GM23338 (cell line): ENCODE data around the gene SOAT2. TPM values are rescaled to one million over a fixed set of nuclear protein-coding genes. Genes with fewer than 3 reads are reported as not detected.

Experiments
- ATAC-seq: fragments of 200-7000 bp; cut with Tn5 transposase; 3 replicates; pipeline ENCODE4 v1.9.1; 2020
- DNase-seq: peaks from one replicate; pipeline ENCODE4 v3.0.0-alpha.2; 2015; ENCODE audit warnings: low spot score
- H2AFZ ChIP-seq: fragments of 200-600 bp; sonication (generic); 2 replicates; pipeline ENCODE4 v1.8.0; 2016; ENCODE audit warnings: antibody characterized with exemption, mild to moderate bottlenecking, moderate library complexity
- H3F3A ChIP-seq: fragments of 200-600 bp; sonication (generic); replicated peaks from 2 replicates; pipeline ENCODE4 v1.8.0; 2017; ENCODE audit warnings: antibody characterized with exemption, mixed run types, low read depth
- H3K27ac ChIP-seq: fragments of 200-600 bp; sonication (generic); 2 replicates; pipeline ENCODE4 v1.6.1; 2016; ENCODE audit warnings: low read depth
- H3K27me3 ChIP-seq: fragments of 200-600 bp; sonication (generic); 2 replicates; pipeline ENCODE4 v1.8.0; 2016; ENCODE audit warnings: mild to moderate bottlenecking, mixed run types, moderate library complexity; ENCODE audit not compliant: insufficient read depth
- H3K36me3 ChIP-seq: fragments of 200-600 bp; sonication (generic); 2 replicates; pipeline ENCODE4 v1.8.0; 2016; ENCODE audit warnings: mild to moderate bottlenecking; ENCODE audit not compliant: insufficient read depth
- H3K4me1 ChIP-seq: fragments of 200-600 bp; sonication (generic); 2 replicates; pipeline ENCODE4 v1.8.0; 2016; ENCODE audit warnings: mild to moderate bottlenecking, moderate library complexity; ENCODE audit not compliant: insufficient read depth
- H3K4me2 ChIP-seq: fragments of 200-600 bp; sonication (generic); 2 replicates; pipeline ENCODE4 v1.7.1; 2017; ENCODE audit warnings: mixed run types
- H3K4me3 ChIP-seq: fragments of 200-600 bp; sonication (generic); 2 replicates; pipeline ENCODE4 v1.6.1; 2016; ENCODE audit warnings: mixed run types
- H3K79me2 ChIP-seq: fragments of 200-600 bp; sonication (generic); replicated peaks from 2 replicates; pipeline ENCODE4 v1.8.0; 2017; ENCODE audit warnings: mild to moderate bottlenecking; ENCODE audit not compliant: insufficient read depth
- H3K9me2 ChIP-seq: fragments of 200-600 bp; sonication (generic); 2 replicates; pipeline ENCODE4 v1.8.0; 2017; ENCODE audit not compliant: insufficient read depth
- H4K20me1 ChIP-seq: fragments of 200-600 bp; sonication (generic); replicated peaks from 2 replicates; pipeline ENCODE4 v1.8.0; 2017; ENCODE audit warnings: mild to moderate bottlenecking; ENCODE audit not compliant: insufficient read depth
- H3K27ac Mint-ChIP-seq: 2 replicates; pipeline ENCODE4 v1.8.0; 2020; ENCODE audit warnings: inconsistent platforms, mild to moderate bottlenecking, moderate library complexity, mixed read lengths
- H3K27me3 Mint-ChIP-seq: 3 replicates; pipeline ENCODE4 v1.8.0; 2022; ENCODE audit warnings: low read depth, mild to moderate bottlenecking, moderate library complexity, mixed read lengths, inconsistent platforms; ENCODE audit not compliant: insufficient read depth, poor library complexity
- H3K36me3 Mint-ChIP-seq: 3 replicates; pipeline ENCODE4 v1.8.0; 2021; ENCODE audit warnings: low read depth, mild to moderate bottlenecking, inconsistent platforms, moderate library complexity, mixed read lengths
- H3K4me1 Mint-ChIP-seq: 3 replicates; pipeline ENCODE4 v1.8.0; 2020; ENCODE audit warnings: mild to moderate bottlenecking, inconsistent platforms, mixed read lengths
- H3K4me3 Mint-ChIP-seq: 3 replicates; pipeline ENCODE4 v1.8.0; 2021; ENCODE audit warnings: moderate library complexity, mild to moderate bottlenecking, inconsistent platforms, mixed read lengths
- H3K9me3 Mint-ChIP-seq: 3 replicates; pipeline ENCODE4 v1.8.0; 2020; ENCODE audit warnings: moderate library complexity, mild to moderate bottlenecking, inconsistent platforms, mixed read lengths
- CREB1 ChIP-seq: fragments of 250-450 bp; sonication (Bioruptor Pico); IDR thresholded peaks from 2 replicates; pipeline ENCODE4 v1.5.0; 2020; ENCODE audit warnings: low read depth, mild to moderate bottlenecking, moderate library complexity
- CTCF ChIP-seq, 2 experiments: fragments of 200-600 bp in 1 of 2; sonication (generic) in 1 of 2; conservative IDR thresholded peaks; 2 replicates each; pipeline versions ENCODE4 v1.5.1 to v1.6.1; 2016 to 2017; ENCODE audit warnings: antibody characterized with exemption in 2 of 2, low read depth in 2 of 2, mild to moderate bottlenecking in 2 of 2, moderate library complexity in 1 of 2
- ETS1 ChIP-seq: IDR thresholded peaks from 2 replicates; pipeline ENCODE4 v1.6.1; 2016; ENCODE audit warnings: antibody characterized with exemption
- EZH2 ChIP-seq: fragments of 200-600 bp; sonication (generic); IDR thresholded peaks from one replicate; pipeline ENCODE4 v1.8.0; 2017; ENCODE audit warnings: antibody characterized with exemption, mild to moderate bottlenecking, low read depth; ENCODE audit not compliant: unreplicated experiment
- EZH2phosphoT487 ChIP-seq: fragments of 200-600 bp; sonication (generic); IDR thresholded peaks from one replicate; pipeline ENCODE4 v1.8.1; 2018; ENCODE audit warnings: antibody characterized with exemption; ENCODE audit not compliant: unreplicated experiment
- JUNB ChIP-seq: IDR thresholded peaks from one replicate; pipeline ENCODE4 v1.6.1; 2016; ENCODE audit warnings: antibody characterized with exemption; ENCODE audit not compliant: unreplicated experiment
- NANOG ChIP-seq: IDR thresholded peaks from 2 replicates; pipeline ENCODE4 v1.6.1; 2016; ENCODE audit warnings: antibody characterized with exemption, borderline replicate concordance
- POLR2AphosphoS5 ChIP-seq: IDR thresholded peaks from 2 replicates; pipeline ENCODE4 v1.6.1; 2016; ENCODE audit warnings: antibody characterized with exemption, low read depth
- REST ChIP-seq: IDR thresholded peaks from one replicate; pipeline ENCODE4 v1.6.1; 2018; ENCODE audit warnings: antibody characterized with exemption; ENCODE audit not compliant: unreplicated experiment
- STAT1 ChIP-seq: IDR thresholded peaks from one replicate; pipeline ENCODE4 v1.6.1; 2016; ENCODE audit warnings: antibody characterized with exemption; ENCODE audit not compliant: unreplicated experiment
- ZNF114 ChIP-seq: fragments of 250-450 bp; sonication (Bioruptor Pico); IDR thresholded peaks from 2 replicates; pipeline ENCODE4 v1.5.0; 2020; ENCODE audit warnings: mild to moderate bottlenecking, moderate library complexity
- ZNF331 ChIP-seq: fragments of 250-450 bp; sonication (Bioruptor Pico); IDR thresholded peaks from 2 replicates; pipeline ENCODE4 v1.5.0; 2020; ENCODE audit warnings: low read depth, mild to moderate bottlenecking, moderate library complexity
- ZNF462 ChIP-seq: fragments of 250-450 bp; sonication (Bioruptor Pico); IDR thresholded peaks from 2 replicates; pipeline ENCODE4 v1.5.0; 2020; ENCODE audit warnings: mild to moderate bottlenecking, moderate library complexity
- polyA plus RNA-seq: library from polyadenylated mRNA; unstranded; fragments of >200 nt; fragmentation: Nextera tagmentation; extraction: Ambion mirVana; gene quantifications from 2 replicates; pipeline ENCODE4 v1.2.1, GENCODE V29; 2016
- total RNA-seq: library from RNA; depleted of rRNA; stranded (reverse); fragments of >200 nt; shearing (Covaris generic); gene quantifications from 2 replicates; pipeline ENCODE4 v1.2.3, GENCODE V29; 2014

Gene SOAT2
- total and polyA plus RNA-seq, 2 experiments from 2014 or later: not detected

GRCh38 chr12:53120685-53121525 is 17.6 kb downstream of the SOAT2 start:
- Histone ChIP-seq H3K4me3 (no peak overlapping the region), H3K79me2 (no peaks in the 10 kb centered on the region), H3K4me2 (no peak overlapping the region), H3K27ac (no peak overlapping the region), H3K27me3 (no peaks in the 10 kb centered on the region), H3K9me2 (peaks cover 3% of the 10 kb centered on the region; the same call in 1 of the 2 replicates), H4K20me1 (no peaks in the 10 kb centered on the region), H3F3A (0 out of 2 replicates have a peak, but pooled peaks cover 2% of the 10 kb centered on the region), H3K4me1 (no peaks in the 10 kb centered on the region), H3K36me3 (no peaks in the 10 kb centered on the region), H2AFZ (no peak overlapping the region)
- Mint-ChIP-seq H3K4me3 (no peak overlapping the region), H3K27me3 (peaks cover 17% of the 10 kb centered on the region), H3K36me3 (no peaks in the 10 kb centered on the region; the same call in 2 of the 3 replicates), H3K9me3 (peaks cover 4% of the 10 kb centered on the region; the same call in 2 of the 3 replicates), H3K4me1 (no peaks in the 10 kb centered on the region), H3K27ac (no peak overlapping the region)
- no peak for ATAC-seq
- no peak for DNase-seq
- TF ChIP-seq REST: no peak
- TF ChIP-seq ZNF114 (CRISPR knock-in tag): no peak
- TF ChIP-seq ZNF462: no peak
- no peak for TF ChIP-seq ZNF331 (CRISPR knock-in tag)
- TF ChIP-seq EZH2phosphoT487: no peak
- no peak for TF ChIP-seq ETS1
- TF ChIP-seq EZH2: no peak
- TF ChIP-seq POLR2AphosphoS5: no peak
- no peak for TF ChIP-seq CTCF (conservative IDR thresholded peaks at IDR 0.05; ENCODE audit: low read depth in 2 of 2)
- no peak for TF ChIP-seq NANOG
- TF ChIP-seq JUNB: no peak
- no peak for TF ChIP-seq CREB1 (CRISPR knock-in tag)
- no peak for TF ChIP-seq STAT1
